IMR-90 (cell line): Measurements from ENCODE around the gene TEAD2. TPM values are rescaled to one million over a fixed set of nuclear protein-coding genes. Genes with fewer than 3 reads are reported as not detected.

Experiments
- ATAC-seq: fragments of 200-7000 bp; cut with Tn5 transposase; 2 replicates; pipeline ENCODE4 v1.9.1; 2020; ENCODE audit warnings: low read depth, mild to moderate bottlenecking, moderate library complexity
- BruUV-seq: library from RNA; stranded (reverse); fragments of 400-500 nt; replicated peaks from 2 replicates; lab custom pipeline; 2021; lab: Mats Ljungman, UMichigan
- CTCF ChIA-PET: fragments of 300-600 bp; formaldehyde crosslinking; extraction: SDS; loops from one replicate; lab custom pipeline; 2021; ENCODE audit warnings: antibody characterized with exemption; lab: Yijun Ruan, JAX
- POLR2A ChIA-PET: fragments of 300-600 bp; sonication (Branson Sonifier 250); formaldehyde crosslinking; loops from one replicate; lab custom pipeline; 2022; ENCODE audit warnings: antibody characterized with exemption; ENCODE audit not compliant: unreplicated experiment; lab: Charles Lee
- DNase-seq: peaks from one replicate; pipeline ENCODE4 v3.0.0; 2013
- H2AFZ ChIP-seq: replicated peaks from 2 replicates; pipeline ENCODE3; 2013; ENCODE audit warnings: low read length, mild to moderate bottlenecking; ENCODE audit not compliant: poor library complexity
- H2AK5ac ChIP-seq: 2 replicates; pipeline ENCODE4 v1.6.1; 2013; ENCODE audit warnings: low read depth, low read length, inconsistent platforms
- H2AK9ac ChIP-seq: replicated peaks from 2 replicates; pipeline ENCODE3; 2013; ENCODE audit warnings: mild to moderate bottlenecking, low read depth, low read length, moderate library complexity; ENCODE audit not compliant: poor library complexity
- H2BK120ac ChIP-seq: 2 replicates; pipeline ENCODE4 v1.6.1; 2013; ENCODE audit warnings: low read depth, low read length, inconsistent platforms
- H2BK15ac ChIP-seq: 3 replicates; pipeline ENCODE4 v1.6.1; 2013; ENCODE audit warnings: low read depth, low read length, inconsistent platforms
- H2BK20ac ChIP-seq: 2 replicates; pipeline ENCODE4 v1.6.1; 2013; ENCODE audit warnings: low read depth, mild to moderate bottlenecking, inconsistent platforms, low read length, moderate library complexity
- H2BK5ac ChIP-seq: 2 replicates; pipeline ENCODE4 v1.6.1; 2013; ENCODE audit warnings: mild to moderate bottlenecking, low read depth, low read length, inconsistent platforms; ENCODE audit not compliant: poor library complexity, severe bottlenecking
- H3K14ac ChIP-seq: replicated peaks from 2 replicates; pipeline ENCODE4 v1.6.1; 2013; ENCODE audit warnings: low read depth, low read length, inconsistent platforms
- H3K18ac ChIP-seq: 2 replicates; pipeline ENCODE4 v1.6.1; 2013; ENCODE audit warnings: low read depth, low read length, control low read depth
- H3K23ac ChIP-seq: 2 replicates; pipeline ENCODE4 v1.6.1; 2013; ENCODE audit warnings: low read depth, low read length, inconsistent platforms
- H3K27ac ChIP-seq: 2 replicates; pipeline ENCODE4 v1.5.1; 2013; ENCODE audit warnings: mild to moderate bottlenecking, control low read depth, low read length; ENCODE audit not compliant: insufficient read depth
- H3K27me3 ChIP-seq: 2 replicates; pipeline ENCODE4 v1.6.1; 2013; ENCODE audit warnings: low read length; ENCODE audit not compliant: control insufficient read depth, insufficient read depth
- H3K36me3 ChIP-seq: 2 replicates; pipeline ENCODE4 v1.6.1; 2013; ENCODE audit warnings: low read length, mixed read lengths; ENCODE audit not compliant: control insufficient read depth, insufficient read depth
- H3K4ac ChIP-seq: 2 replicates; pipeline ENCODE4 v1.6.1; 2013; ENCODE audit warnings: low read depth, low read length, inconsistent platforms
- H3K4me1 ChIP-seq: 2 replicates; pipeline ENCODE4 v1.6.1; 2013; ENCODE audit warnings: low read length, mixed read lengths; ENCODE audit not compliant: control insufficient read depth, insufficient read depth
- H3K4me2 ChIP-seq: 2 replicates; pipeline ENCODE4 v1.6.1; 2013; ENCODE audit warnings: low read depth, mild to moderate bottlenecking, control low read depth, low read length, moderate library complexity
- H3K4me3 ChIP-seq: 2 replicates; pipeline ENCODE4 v1.5.1; 2013; ENCODE audit warnings: low read depth, mild to moderate bottlenecking, control low read depth, low read length, moderate library complexity; ENCODE audit not compliant: insufficient read depth
- H3K56ac ChIP-seq: 2 replicates; pipeline ENCODE4 v1.6.1; 2013; ENCODE audit warnings: low read length, inconsistent platforms; ENCODE audit not compliant: insufficient read depth; ENCODE audit errors: extremely low read depth
- H3K79me1 ChIP-seq, 2 experiments: 2 replicates each; pipeline ENCODE4 v1.6.1; 2013; ENCODE audit warnings: low read length in 2 of 2, inconsistent platforms in 1 of 2, low read depth in 1 of 2
- H3K9ac ChIP-seq: 2 replicates; pipeline ENCODE4 v1.6.1; 2013; ENCODE audit warnings: low read depth, low read length, control low read depth
- H3K9me1 ChIP-seq: 2 replicates; pipeline ENCODE4 v1.6.1; 2013; ENCODE audit warnings: low read length, inconsistent platforms; ENCODE audit not compliant: insufficient read depth
- H3K9me3 ChIP-seq: 2 replicates; pipeline ENCODE4 v1.6.1; 2013; ENCODE audit warnings: low read length; ENCODE audit not compliant: control insufficient read depth, insufficient read depth
- H4K20me1 ChIP-seq: 2 replicates; pipeline ENCODE4 v1.6.1; 2013; ENCODE audit warnings: low read length, inconsistent platforms; ENCODE audit not compliant: insufficient read depth
- H4K5ac ChIP-seq: 2 replicates; pipeline ENCODE4 v1.6.1; 2013; ENCODE audit warnings: mild to moderate bottlenecking, low read depth, low read length, control low read depth
- H4K8ac ChIP-seq, 2 experiments: 2 replicates each; pipeline ENCODE4 v1.6.1; 2013; ENCODE audit warnings: low read depth in 2 of 2, low read length in 2 of 2, control low read depth in 1 of 2, inconsistent platforms in 1 of 2
- H4K91ac ChIP-seq: 2 replicates; pipeline ENCODE4 v1.6.1; 2013; ENCODE audit warnings: low read depth, low read length, inconsistent platforms; ENCODE audit not compliant: insufficient read depth
- BHLHE40 ChIP-seq: fragments of 150-350 bp; IDR thresholded peaks from 2 replicates; pipeline ENCODE4 v1.6.1; 2016; ENCODE audit warnings: mild to moderate bottlenecking, low read depth, low read length
- FOS ChIP-seq: fragments of 150-350 bp; IDR thresholded peaks from 2 replicates; pipeline ENCODE4 v1.6.1; 2016; ENCODE audit warnings: low read depth, low read length
- MAFK ChIP-seq: IDR thresholded peaks from 2 replicates; pipeline ENCODE4 v1.6.1; 2012; ENCODE audit warnings: low read depth, low read length, improper control_type of control experiment
- MAZ ChIP-seq: IDR thresholded peaks from 2 replicates; pipeline ENCODE4 v1.6.1; 2012; ENCODE audit warnings: low read depth, mild to moderate bottlenecking, low read length, improper control_type of control experiment, moderate library complexity, borderline replicate concordance
- NFE2L2 ChIP-seq: fragments of 150-350 bp; IDR thresholded peaks from 2 replicates; pipeline ENCODE4 v1.6.1; 2016; ENCODE audit warnings: low read depth, mild to moderate bottlenecking, low read length
- RCOR1 ChIP-seq: IDR thresholded peaks from 2 replicates; pipeline ENCODE4 v1.6.1; 2012; ENCODE audit warnings: mild to moderate bottlenecking, low read length, improper control_type of control experiment; ENCODE audit not compliant: insufficient replicate concordance
- dilution Hi-C: fragments of 300-500 bp; cut with HindIII; formaldehyde crosslinking; loops from one replicate; pipeline ENCODE4 v1.14.3; 2018; ENCODE audit warnings: low sequenced_read_pairs; ENCODE audit not compliant: unreplicated experiment
- in situ Hi-C: fragments of 300-500 bp; cut with MboI; formaldehyde crosslinking; loops from 3 replicates; pipeline ENCODE4 v1.14.3; 2019; ENCODE audit warnings: low sequenced_read_pairs, inconsistent platforms, mixed read lengths
- intact Hi-C: fragments of 100-400 bp; cut with micrococcal nuclease; formaldehyde crosslinking; loops from 2 replicates; pipeline ENCODE4 v1.10.0; 2022
- polyA plus RNA-seq, 3 experiments: library from polyadenylated mRNA; depleted of rRNA; stranded (reverse); fragments of >200 nt; gene quantifications; 2 replicates each; pipeline ENCODE4 v1.2.3, GENCODE V29; 2012; ENCODE audit warnings: low replicate concordance in 1 of 3
- total RNA-seq: library from RNA; depleted of rRNA; stranded (reverse); fragments of >200 nt; gene quantifications from 2 replicates; pipeline ENCODE4 v1.2.3, GENCODE V29; 2012

The TEAD2 gene
- total and polyA plus RNA-seq, 2 of the 4 experiments (the other 2 are of a cell fraction), result 30.8 to 33.6 TPM

GRCh38 chr19:49316284-49316683 lies 45.9 kb downstream of the TEAD2 start:
- Histone ChIP-seq H2BK20ac (no peak overlapping the region), H4K20me1 (no peaks in the 10 kb centered on the region), H2BK120ac (no peak overlapping the region), H3K27ac (no peak overlapping the region), H3K9me1 (no peaks in the 10 kb centered on the region), H4K8ac (no peak overlapping the region), H2BK15ac (no peak overlapping the region), H3K27me3 (no peaks in the 10 kb centered on the region), H2AK9ac (no peak overlapping the region), H2BK5ac (no peak overlapping the region), H3K4me2 (no peak overlapping the region), H3K23ac (no peak overlapping the region), H3K4me3 (no peak overlapping the region), H3K4me1 (no peaks in the 10 kb centered on the region), H3K4ac (no peak overlapping the region), H3K36me3 (peaks cover 4% of the 10 kb centered on the region; the same call in 1 of the 2 replicates), H2AFZ (no peak overlapping the region), H2AK5ac (no peak overlapping the region), H3K56ac (no peak overlapping the region), H3K9me3 (peaks cover 5% of the 10 kb centered on the region), H4K91ac (no peak overlapping the region), H3K18ac (no peak overlapping the region), H3K79me1 (no peaks in the 10 kb centered on the region), H3K14ac (no peak overlapping the region), H3K9ac (no peak overlapping the region), H4K5ac (no peak overlapping the region)
- DNase-seq, result no peak
- TF ChIP-seq BHLHE40, result no peak
- TF ChIP-seq MAZ, result no peak
- no peak for TF ChIP-seq MAFK
- no peak for TF ChIP-seq NFE2L2
- no peak for TF ChIP-seq RCOR1
- TF ChIP-seq FOS, result no peak
- no TSS peak for BruUV-seq
- POLR2A ChIA-PET, result no interaction called here
- CTCF ChIA-PET, result no interaction called here
- intact Hi-C loops (no loop called here), dilution Hi-C loops (no loop called here), in situ Hi-C loops (no loop called here)
- ATAC-seq, result no peak
